ENCODE measurements around the gene SLC10A7.
A peak's percentile ranks its signal among the peaks of the same experiment; 100 is the strongest.

The SLC10A7 gene, protein sequence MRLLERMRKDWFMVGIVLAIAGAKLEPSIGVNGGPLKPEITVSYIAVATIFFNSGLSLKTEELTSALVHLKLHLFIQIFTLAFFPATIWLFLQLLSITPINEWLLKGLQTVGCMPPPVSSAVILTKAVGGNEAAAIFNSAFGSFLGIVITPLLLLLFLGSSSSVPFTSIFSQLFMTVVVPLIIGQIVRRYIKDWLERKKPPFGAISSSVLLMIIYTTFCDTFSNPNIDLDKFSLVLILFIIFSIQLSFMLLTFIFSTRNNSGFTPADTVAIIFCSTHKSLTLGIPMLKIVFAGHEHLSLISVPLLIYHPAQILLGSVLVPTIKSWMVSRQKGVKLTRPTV

DNA sequence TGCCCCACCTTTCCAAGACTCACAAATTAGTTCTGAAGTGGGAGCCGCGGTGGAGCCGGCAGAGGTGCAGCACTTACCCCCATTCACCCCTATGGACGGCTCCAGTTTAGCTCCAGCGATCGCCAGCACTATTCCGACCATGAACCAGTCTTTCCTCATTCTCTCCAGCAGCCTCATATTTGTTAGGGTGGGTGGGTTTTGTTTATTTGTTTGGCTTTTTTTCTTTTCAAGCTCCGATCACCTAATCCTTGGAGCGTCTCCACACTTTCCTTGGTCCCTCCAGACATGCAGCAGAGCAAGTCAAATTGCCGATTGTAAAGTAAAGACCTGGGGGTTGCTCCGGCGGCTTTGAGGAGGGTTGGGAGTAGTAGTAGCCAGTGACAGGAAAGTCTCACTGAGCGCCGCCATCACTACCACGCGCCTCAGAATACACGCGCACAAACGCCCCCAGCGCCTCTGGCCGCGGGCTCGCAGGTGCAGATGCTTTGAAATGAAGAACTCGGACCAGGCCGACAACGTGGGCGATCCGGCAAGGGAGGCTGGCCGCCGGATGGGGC is at the start of gene SLC10A7:
SLC10A7 (minus strand) TSS at position 400 of the 557 bp plus-strand sequence; CDS start at position 177, 223 bp downstream.
- peak; percentile 82 for DNase-seq

DNA sequence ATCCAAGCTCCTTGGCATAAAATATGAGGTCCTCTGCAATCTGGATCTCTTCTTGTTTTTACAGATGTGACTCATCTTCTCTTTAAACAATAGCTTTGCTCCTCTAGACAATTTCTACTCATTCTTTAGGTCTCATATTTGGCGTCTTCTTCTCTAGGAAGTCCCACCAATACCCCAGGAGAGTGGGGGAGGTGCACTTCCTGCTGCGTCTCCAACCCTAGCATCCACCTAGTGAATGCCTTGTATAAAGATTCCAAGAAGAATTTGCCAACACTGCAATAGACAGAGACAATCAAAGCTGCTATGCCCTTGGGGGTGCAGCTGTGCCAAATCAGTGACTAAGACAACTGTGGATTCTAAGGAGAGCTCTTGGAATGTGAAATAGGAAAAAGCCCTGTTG is 45.7 kb upstream of the SLC10A7 start:
- no peak for DNase-seq

DNA sequence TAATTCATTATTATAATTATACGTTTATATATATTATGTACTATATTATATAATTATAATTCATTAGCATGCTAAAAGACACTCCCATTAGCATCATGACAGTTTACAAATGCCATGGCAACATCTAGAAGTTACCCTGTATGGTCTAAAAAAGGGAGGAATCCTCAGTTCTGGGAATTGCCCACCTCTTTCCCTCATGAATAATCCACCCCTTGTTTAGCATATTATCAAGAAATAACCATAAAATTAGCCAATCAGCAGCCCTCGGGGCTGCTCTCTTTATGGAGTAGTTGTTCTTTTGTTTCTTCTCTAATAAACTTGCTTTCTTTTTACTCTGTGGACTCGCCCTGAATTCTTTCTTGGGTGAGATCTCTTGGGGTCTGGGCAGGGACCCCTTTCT is 42.8 kb upstream of the SLC10A7 start:
- no peak for DNase-seq

DNA sequence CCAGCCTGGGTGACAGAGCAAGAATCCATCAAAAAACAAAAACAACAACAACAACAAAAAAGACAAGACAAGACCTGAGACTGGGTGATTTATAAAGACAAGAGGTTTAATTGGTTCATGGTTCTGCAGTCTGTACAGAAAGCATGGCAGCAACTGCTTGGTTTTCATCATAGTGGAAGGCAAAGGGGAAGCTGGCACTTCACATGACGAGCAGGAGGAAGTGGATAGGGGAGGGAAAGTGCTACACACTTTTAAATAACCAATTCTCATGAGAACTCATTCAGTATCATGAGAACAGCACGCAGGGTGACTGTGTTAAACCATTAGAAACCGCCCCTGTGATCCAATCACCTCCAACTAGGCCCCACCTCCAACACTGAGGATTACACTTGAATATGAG is 28.4 kb upstream of the SLC10A7 start:
- peak; percentile 32 for DNase-seq

DNA sequence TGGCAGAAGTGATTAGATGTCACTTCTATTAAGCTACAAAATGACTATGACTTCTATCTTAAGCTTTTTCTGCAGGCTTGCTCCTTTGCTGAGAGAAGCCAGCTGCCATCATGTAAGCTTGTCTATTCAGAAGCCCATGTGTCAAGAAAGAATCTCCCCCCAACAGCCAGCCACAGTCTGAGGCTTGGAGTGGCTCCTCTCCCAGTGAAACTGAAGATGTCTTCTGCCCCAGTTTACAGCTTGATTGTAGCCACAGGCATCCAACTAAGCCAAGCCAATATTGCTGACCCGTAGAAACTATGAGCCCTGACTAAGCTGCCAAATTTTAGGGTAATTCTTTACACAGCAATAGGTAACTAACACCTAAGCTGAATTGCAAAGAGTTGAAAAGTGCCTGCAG is 26.7 kb upstream of the SLC10A7 start:
- DNase-seq, result no peak

DNA sequence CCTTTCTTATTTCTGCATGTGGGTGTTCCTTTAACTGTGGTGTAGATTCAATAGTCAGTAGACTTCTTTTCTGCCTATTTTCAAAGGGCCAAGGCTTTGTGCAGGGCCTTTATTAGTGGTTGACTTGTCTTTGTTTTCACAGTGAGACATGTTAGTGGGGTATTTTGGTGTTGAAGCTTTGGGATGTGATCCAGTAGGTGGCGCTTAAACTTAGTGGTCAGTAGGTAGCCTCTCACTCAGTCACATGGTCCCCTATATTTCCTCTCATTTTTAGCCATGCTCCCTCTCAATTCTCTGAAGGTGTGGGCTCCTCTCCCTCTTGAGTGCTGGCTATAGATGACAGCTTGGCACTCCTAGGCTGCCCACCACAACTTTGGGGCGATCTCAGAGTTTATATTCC is 23.4 kb upstream of the SLC10A7 start:
- DNase-seq, result peak; percentile 50

DNA sequence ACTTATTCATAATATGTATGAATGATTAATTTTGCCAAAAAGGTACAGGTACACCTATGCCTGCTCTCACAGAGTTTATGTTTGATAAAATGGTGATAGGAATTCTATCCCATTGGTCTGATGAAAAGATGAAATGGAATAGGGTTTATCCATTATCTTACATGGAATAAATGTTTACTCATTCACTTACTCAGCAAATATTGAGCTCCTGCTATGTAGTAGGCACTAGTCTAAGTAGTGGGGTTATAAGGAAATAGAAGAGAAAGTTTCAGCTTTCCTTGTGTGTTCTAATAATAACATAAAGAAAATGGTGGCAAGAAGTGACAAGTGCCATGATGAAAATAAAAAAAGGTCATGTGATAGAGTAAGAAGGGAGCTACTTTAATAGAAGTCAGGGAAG is 12.4 kb upstream of the SLC10A7 start:
- no peak for DNase-seq

DNA sequence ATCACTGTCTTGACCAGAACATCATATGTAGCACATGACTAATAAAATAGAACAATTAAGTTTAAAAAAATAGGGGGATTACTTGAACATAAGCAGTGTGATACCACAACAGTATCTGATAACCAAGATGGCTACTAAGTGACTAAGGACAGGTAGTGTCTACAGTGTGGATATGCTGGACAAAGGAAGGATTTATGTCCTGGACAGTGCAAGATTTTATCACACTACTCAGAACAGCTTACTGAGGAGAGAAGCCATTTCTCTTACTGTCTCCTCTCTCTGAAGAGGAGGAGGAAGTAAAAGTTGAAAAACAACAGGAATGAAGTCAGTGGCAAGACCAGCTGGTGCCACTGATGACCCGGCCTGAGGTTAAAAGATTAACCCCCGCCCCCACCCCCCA is 4.0 kb upstream of the SLC10A7 start:
- DNase-seq, result no peak

DNA sequence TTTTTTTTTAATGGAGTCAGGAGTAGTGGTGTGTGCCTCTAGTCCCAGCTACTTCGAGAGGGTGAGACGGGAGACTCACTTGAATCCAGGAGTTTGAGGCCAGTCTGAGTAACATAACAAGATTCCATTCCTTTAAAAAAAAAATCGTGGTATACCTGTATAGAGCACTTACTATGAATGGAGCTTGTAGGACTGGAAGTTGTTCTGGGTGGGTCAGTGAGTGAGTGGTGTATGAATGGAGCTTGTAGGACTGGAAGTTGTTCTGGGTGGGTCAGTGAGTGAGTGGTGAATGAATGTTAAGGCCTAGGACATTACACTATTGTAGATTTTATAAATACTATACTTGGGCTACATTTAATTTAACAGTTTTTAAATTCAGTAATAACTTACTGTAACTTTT is 2.9 kb upstream of the SLC10A7 start:
- DNase-seq, result no peak

DNA sequence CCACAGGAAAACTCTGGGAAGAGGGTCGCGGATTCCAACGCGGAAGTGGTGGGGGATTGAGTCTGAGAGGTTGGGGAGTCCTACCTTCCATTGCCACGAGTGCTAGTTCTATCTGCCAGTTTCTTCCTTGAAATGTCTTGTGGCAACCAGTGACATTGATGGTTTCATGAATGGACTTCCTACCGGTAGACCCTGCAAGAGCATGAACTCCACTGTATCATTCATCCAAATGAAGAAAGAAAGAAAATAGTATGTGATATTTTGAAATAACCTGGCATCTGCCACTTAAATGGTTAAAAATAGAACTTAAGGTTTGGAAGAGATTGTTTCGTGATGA is 1.1 kb upstream of the SLC10A7 start:
- DNase-seq, result no peak

DNA sequence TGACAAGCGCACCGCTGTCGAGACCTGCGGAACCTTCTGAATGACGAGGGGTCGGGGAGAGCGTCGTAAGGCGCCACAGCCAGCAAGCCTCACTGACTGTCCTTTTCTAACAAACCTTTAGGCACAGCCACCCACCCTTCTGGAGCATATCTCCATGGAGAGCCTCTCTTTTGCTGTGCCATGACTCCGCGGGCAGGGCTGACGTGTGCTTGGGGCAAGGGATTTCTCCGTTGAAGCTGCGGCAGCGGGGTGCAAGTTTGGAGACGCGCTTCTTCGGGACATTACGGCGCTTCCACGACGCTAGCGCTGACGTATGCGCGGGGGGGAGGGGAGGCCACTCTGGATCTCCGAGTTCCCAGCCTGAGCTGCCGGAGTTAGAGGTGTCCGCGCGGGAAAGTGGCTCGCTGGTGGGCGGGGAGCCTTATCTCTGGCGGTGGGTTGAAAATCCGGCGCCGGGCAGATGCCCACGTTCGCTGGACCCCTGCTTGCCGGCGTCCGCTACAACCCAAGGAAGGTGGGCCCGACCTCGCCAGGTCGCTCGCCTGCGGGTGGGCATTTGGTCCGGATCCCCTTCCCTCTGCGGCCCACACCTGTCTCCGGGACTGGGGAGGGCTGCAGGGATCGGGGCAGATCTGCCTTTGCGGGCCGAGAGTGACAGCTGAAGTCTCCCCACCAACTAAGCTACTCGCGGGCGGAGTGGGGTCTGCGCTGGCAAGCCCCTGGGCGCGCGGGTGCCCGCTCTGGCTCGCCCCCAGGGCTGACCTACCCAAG is 543 bp upstream of the SLC10A7 start:
- peak; percentile 87 for DNase-seq

DNA sequence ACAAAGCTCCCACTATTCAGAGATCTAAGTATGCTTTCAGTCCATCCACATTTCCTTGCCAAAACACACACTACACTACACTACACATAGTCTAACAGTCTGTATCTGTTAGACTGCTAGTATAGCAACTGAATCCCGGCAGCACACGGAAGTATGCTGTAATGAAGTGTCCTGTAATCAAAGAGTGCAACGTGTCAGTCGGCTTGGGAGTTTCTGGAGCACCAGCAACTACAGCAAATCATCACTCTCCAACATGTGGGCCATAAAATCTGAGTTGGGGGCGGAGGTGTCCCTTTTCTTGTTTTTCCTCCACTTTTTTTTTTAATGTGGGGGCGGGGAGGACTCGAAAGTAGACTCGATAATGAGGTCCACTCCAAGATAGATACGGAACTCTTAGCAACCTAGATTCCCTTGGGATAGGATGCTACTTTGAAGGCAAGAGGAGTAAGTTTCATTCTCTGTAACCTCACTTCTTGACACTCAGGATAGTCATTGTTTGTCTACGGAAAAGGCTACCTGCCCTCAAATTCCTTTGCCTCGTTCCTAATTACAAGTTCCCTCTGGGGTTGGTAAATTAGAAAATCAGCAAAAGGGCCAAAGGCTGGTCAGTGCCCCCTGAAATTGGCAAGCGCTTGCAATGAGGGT is 722 bp downstream of the SLC10A7 start:
- peak; percentile 23 for DNase-seq

DNA sequence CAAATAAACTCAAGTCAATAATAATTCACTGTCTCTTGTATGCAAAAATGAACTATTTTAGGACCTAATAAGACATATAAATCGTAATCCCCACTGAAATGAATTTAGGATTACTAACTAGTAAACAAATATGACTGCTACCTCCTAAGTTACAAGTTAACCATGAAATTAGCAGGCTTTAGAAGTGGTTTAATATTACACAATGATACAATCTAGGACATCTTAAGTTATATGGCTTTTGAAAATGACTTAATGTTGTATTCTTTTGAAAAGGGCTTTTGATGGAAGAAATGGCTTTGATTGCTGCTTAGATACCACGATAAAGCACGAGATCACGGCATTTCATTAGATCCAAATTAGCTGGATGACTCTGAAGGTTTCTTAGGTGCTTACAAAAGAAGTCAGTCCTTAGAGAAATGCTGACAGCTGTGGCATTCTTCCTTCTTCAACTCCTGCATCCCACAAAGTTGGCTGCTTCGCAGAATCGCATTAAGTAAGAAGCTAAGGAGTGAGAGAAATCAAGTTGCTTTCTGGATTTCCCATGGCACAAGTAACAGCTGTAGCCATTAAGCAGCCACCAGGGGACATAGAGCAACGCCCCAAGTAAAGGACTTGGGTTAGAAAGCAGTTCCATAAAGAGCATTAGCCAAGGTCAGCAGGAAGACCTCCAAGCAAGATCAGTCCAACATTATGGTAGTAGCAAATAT is 6.9 kb downstream of the SLC10A7 start:
- DNase-seq, result peak; percentile 27

DNA sequence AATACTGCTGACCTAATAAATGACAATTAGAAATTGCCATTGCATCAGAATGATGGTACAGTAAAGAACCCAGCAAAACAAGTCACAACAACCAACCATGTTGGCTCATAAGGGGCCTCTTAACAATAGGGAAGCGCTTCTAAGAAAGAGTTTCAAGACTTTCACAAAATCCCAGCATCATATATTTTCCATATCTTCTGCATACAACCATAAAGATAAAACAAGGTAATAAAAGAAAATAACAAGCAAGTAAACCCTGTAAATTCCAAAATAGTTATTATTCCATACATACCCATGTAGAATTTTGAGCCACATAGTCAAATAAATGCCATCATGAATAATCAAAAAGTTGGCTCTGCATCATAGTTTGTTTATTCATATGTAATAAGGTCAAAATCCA is 8.2 kb downstream of the SLC10A7 start:
- no peak for DNase-seq

DNA sequence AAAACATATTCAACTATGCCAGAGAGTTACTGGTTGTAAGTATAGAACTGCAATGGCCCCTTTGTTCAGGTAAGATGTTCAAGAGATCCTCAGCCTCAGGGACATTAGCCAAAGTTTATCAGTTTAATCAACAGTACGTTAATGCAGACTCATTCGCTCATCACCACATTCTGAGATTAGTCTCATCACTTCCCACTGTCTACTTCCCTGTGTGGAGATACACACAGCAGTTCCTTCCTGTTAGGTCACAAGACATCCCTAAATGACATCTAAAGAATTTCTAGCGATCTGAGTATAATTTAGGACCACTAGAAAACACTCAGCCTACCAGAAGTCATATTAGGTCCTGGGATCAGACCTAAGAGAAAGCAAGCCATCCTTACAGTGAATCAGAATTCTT is 10.4 kb downstream of the SLC10A7 start:
- DNase-seq, result no peak

DNA sequence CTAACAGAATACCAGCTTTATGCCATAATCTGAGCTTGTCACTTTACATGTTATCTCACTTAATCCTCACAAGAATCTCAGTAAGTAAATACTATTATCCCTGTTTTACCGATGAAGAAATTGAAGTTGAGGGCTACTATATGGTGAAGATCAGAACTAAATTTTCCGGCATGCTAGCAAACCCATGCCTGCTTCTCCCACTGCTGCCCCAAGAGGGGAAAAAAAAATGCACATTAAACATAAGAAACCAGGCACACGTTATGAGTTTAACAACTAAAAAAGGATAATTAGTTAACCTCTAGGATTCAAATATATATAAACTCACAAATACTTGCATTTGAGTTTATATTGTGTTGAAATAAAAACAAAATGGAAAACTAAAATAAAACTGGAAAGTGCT is 10.8 kb downstream of the SLC10A7 start:
- DNase-seq, result peak; percentile 4

DNA sequence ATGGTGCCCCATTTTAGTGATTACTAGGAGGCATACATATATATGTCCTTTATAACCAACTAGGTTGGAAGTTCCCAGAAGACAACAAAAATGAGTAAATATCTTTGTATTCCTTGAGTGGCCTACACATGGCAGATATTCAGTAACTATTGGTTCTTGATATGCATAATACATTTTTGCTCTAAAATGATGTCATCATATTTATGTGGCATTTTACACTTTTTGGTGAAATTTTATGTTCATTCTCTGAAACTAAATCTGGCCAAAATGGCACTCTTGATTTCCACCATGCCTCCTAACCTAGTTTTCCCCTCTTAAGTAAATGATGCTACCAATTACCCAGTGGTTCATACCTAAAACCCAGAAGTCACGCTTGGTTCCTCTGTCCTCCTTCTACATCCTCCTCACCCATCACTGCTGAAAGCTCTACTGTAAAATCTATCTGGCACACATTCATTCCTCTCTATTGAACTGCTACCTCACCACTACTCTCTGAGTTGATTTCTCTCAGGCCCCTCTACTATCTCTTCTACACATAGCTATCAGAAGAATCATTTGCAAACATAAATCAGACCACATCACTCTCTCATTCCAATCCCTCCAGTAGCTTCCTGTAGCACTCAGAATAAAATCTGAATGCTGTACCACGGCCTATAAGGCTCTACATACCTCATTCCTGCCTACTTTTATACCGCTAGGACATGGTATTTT is 13.4 kb downstream of the SLC10A7 start:
- DNase-seq, result no peak

DNA sequence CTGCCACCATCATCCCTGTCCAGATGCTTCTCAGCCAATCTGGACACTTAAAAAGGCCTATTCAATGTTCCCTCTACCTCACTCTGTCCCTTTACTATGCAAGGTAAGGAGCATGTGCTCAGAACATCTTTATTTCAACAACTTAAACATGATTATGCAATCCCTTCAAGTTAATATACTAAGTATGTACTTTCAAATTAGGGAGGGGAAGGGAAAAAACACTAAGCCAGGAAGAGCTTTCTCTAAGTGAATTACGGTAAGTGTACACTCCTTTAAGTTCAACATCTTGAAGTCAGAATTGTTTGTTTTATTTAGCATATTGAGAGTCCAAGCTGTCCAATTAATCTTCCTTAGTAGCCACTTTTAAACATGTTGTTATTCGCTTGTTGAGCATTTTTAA is 14.1 kb downstream of the SLC10A7 start:
- no peak for DNase-seq

DNA sequence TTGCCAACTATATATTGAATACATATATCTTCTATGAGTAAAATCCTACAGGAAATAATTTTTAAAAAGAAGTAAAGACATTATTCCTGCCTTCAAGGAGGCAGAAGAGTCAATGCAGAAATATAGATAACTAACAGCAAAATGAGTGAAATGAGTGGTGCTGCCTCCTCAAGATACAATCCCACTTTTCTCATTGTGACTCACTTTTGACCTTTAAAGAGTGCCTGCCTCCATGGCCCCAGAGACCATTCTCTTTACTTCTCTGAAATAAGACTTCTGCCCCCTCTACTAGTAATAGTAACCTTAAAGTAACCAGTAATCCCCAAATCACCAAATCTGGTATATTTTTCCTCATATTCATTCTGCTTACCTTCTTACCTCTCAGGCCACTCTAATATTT is 15.5 kb downstream of the SLC10A7 start:
- no peak for DNase-seq

DNA sequence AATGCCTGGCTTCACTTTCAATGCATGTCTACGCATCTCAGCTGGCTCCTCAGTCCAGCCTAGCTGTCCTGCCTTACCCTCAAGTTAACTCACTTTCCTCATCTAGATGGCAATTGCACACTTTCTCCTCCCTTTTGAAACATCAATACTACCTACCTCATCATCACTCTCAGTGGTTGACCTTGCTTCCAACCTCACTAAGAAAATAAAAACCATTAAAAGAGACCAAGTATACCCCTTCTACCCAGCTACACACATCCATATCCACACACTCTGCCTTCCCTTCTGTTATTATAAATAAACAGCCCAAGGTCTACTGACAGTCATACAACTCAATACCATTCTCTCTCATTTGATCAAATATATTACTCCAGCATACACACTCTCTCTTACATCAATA is 21.5 kb downstream of the SLC10A7 start:
- DNase-seq, result no peak

DNA sequence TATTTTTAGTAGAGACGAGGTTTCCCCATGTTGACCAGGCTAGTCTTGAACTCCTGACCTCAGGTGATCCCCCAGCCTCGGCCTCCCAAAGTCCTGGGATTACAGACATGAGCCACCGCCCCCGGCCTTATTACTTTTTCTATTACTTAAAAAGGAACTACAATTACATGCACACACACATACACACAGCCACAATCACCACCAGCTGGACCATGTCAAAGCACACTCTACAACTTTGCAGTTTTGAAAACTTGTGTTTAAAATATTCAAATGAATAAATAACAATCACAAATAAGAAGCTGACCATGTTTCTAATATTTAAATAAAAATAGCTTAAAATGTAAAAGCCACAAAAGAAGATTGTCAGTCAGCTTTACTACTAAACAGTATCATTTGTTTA is 23.4 kb downstream of the SLC10A7 start:
- no peak for DNase-seq

DNA sequence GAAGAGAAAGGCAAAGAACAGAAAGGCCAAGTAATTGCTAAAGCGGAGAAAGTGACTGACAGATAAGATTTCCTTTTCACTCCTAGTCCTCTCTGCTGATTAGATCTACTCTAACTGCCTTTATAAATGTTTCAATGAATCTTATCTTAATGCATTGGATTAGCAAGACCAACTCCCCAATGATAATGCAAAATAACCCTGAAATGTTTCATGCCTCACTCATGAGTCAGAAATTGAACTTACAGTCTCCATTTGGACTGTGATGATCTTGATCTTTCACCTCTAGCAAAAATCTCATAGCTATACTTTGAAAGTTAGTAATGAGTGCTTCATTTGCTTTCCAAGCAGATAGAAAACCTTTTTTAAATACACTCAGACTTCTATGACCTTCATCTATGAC is 26.5 kb downstream of the SLC10A7 start:
- DNase-seq, result no peak

DNA sequence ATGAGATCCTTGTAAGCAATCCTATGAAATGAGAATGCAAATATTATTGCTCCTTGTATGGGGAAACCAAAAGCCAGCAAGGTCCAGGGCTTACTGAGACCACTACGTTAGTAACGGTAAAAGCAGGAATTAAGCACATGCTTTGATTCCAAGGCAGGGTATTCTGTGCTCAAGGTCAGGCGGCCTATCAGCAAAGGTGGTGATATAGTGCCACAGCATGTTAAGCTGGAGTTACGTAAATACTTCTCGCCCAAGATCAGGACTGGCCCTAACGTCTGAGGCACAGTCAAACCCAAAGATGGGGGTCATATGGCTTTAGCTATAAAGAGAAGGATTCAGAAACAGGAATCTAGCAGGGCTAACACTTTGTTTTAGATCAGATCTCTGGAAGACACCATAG is 27.6 kb downstream of the SLC10A7 start:
- DNase-seq, result no peak

All from NCI-H82 (cell line).